ENCODE results near the gene CORO1C. TPM values are rescaled to one million over a fixed set of nuclear protein-coding genes. Genes with fewer than 3 reads are reported as not detected.

Gene CORO1C
- total RNA-seq, 1 donor from 2014 or later = 391 TPM

DNA sequence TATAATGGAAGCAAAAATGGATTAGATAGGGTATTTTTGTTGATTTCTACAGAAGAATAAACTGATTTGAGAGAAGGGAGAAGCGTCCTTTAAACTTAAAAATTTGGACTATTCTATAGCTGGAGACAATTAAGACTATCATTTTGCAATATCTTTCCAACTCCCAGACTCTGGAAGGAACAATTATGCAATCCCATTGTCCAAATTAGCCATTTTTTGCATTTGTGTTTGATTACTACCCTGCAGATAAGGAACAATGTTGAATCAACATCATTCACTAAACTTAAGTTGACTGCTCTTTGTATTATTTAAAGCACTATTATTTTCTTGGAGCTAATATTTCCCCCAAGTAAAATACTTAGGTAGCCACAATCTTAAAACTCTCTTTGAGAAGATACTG lies 62.8 kb downstream of the CORO1C start:
- Histone ChIP-seq H3K27me3 (ENCODE audit: insufficient read depth, low read length) (no peaks in the 10 kb centered on the region), H3K9me3 (ENCODE audit: insufficient read depth, low read depth, low read length) (no peaks in the 10 kb centered on the region), H2AFZ (ENCODE audit: low read depth, low read length) (no peak overlapping the region), H3K36me3 (ENCODE audit: insufficient read depth, low read length) (peaks cover 20% of the 10 kb centered on the region), H4K20me1 (ENCODE audit: insufficient read depth, low read length) (peaks cover 72% of the 10 kb centered on the region), H3K4me2 (ENCODE audit: low read length) (no peak overlapping the region), H3K79me2 (ENCODE audit: insufficient read depth, low read length) (peaks cover 100% of the 10 kb centered on the region), H3K4me1 (ENCODE audit: insufficient read depth, low read length) (peaks cover 36% of the 10 kb centered on the region), H3K27ac (ENCODE audit: low read depth, low read length) (no peak overlapping the region), H3K9ac (ENCODE audit: low read length) (no peak overlapping the region), H3K4me3 (ENCODE audit: insufficient read depth, low read depth, low read length) (no peak overlapping the region)
- Mint-ChIP-seq H3K27me3 (ENCODE audit: low read depth, unreplicated experiment) (no peaks in the 10 kb centered on the region), H3K27ac (ENCODE audit: unreplicated experiment) (no peak overlapping the region), H3K4me1 (ENCODE audit: low read depth, unreplicated experiment) (peaks cover 59% of the 10 kb centered on the region), H3K9me3 (ENCODE audit: unreplicated experiment) (no peaks in the 10 kb centered on the region), H3K4me3 (ENCODE audit: unreplicated experiment) (no peak overlapping the region), H3K36me3 (ENCODE audit: low read depth, unreplicated experiment) (peaks cover 5% of the 10 kb centered on the region)
- TF ChIP-seq EZH2 (IDR thresholded peaks at IDR 0.05; ENCODE audit: insufficient read depth, low read length) = no peak
- TF ChIP-seq, protein P1, sequence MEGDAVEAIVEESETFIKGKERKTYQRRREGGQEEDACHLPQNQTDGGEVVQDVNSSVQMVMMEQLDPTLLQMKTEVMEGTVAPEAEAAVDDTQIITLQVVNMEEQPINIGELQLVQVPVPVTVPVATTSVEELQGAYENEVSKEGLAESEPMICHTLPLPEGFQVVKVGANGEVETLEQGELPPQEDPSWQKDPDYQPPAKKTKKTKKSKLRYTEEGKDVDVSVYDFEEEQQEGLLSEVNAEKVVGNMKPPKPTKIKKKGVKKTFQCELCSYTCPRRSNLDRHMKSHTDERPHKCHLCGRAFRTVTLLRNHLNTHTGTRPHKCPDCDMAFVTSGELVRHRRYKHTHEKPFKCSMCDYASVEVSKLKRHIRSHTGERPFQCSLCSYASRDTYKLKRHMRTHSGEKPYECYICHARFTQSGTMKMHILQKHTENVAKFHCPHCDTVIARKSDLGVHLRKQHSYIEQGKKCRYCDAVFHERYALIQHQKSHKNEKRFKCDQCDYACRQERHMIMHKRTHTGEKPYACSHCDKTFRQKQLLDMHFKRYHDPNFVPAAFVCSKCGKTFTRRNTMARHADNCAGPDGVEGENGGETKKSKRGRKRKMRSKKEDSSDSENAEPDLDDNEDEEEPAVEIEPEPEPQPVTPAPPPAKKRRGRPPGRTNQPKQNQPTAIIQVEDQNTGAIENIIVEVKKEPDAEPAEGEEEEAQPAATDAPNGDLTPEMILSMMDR (IDR thresholded peaks at IDR 0.05; ENCODE audit: insufficient read depth, low read depth, low read length) = no peak
- DNase-seq (ENCODE audit: low read depth) = no peak
- no peak for FAIRE-seq

DNA sequence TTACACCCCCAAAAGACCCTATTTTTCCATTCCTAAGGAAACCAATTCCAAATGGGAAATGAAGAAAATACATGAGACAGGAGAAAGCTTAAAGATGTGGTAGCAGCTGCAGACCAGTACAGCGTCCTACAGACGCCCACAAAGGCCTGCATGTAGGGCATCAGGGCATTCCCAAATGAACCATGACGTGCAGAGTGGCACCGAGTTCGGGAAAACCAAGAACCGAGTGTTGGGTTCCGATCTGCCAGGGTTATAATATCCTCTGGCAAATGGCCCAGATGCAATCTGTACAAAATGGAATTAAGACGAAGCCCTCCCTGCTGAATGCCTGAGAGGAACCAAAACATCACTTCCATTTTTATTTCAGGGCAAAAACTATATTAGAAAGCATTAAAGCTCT lies 63.3 kb downstream of the CORO1C start:
- H3K4me1 Mint-ChIP-seq (ENCODE audit: low read depth, unreplicated experiment) = peaks cover 63% of the 10 kb centered on the region
- Histone ChIP-seq H3K9ac (ENCODE audit: low read length) (no peak overlapping the region), H3K27me3 (ENCODE audit: insufficient read depth, low read length) (no peaks in the 10 kb centered on the region), H3K27ac (ENCODE audit: low read depth, low read length) (peak overlapping the region; percentile 74), H3K4me2 (ENCODE audit: low read length) (no peak overlapping the region), H2AFZ (ENCODE audit: low read depth, low read length) (no peak overlapping the region), H3K4me1 (ENCODE audit: insufficient read depth, low read length) (peaks cover 36% of the 10 kb centered on the region), H3K9me3 (ENCODE audit: insufficient read depth, low read depth, low read length) (no peaks in the 10 kb centered on the region), H3K79me2 (ENCODE audit: insufficient read depth, low read length) (peaks cover 100% of the 10 kb centered on the region), H3K4me3 (ENCODE audit: insufficient read depth, low read depth, low read length) (no peak overlapping the region), H4K20me1 (ENCODE audit: insufficient read depth, low read length) (peaks cover 72% of the 10 kb centered on the region), H3K36me3 (ENCODE audit: insufficient read depth, low read length) (peaks cover 20% of the 10 kb centered on the region)
- H3K4me3 Mint-ChIP-seq (ENCODE audit: unreplicated experiment) = no peak overlapping the region
- no peaks in the 10 kb centered on the region for H3K27me3 Mint-ChIP-seq (ENCODE audit: low read depth, unreplicated experiment)
- no peak overlapping the region for H3K27ac Mint-ChIP-seq (ENCODE audit: unreplicated experiment)
- FAIRE-seq = no peak
- DNase-seq (ENCODE audit: low read depth) = no peak
- TF ChIP-seq EZH2 (IDR thresholded peaks at IDR 0.05; ENCODE audit: insufficient read depth, low read length) = no peak
- TF ChIP-seq, protein P1 (IDR thresholded peaks at IDR 0.05; ENCODE audit: insufficient read depth, low read depth, low read length) = no peak
- peaks cover 8% of the 10 kb centered on the region for H3K36me3 Mint-ChIP-seq (ENCODE audit: low read depth, unreplicated experiment)
- no peaks in the 10 kb centered on the region for H3K9me3 Mint-ChIP-seq (ENCODE audit: unreplicated experiment)

DNA sequence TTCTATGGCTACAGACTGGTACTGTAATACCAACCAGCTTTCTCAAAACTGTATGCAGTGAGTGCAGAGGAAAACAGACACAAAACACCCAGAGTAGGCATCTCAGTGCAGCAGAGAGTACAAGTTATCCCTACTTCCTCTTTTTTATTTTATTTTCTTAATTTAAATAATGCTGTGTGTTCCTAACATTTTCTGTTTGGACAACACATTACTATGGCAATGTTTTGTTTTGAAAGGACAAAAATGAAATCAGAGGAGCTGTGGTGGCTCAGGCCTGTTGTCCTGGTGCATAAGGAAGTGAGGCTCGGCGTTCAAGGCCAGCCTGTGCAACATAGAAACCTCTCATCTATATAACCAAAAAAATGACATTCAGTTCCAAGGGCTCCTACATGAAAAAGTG lies 64.0 kb downstream of the CORO1C start:
- Mint-ChIP-seq H3K27me3 (ENCODE audit: low read depth, unreplicated experiment) (no peaks in the 10 kb centered on the region), H3K4me1 (ENCODE audit: low read depth, unreplicated experiment) (peaks cover 63% of the 10 kb centered on the region), H3K27ac (ENCODE audit: unreplicated experiment) (no peak overlapping the region), H3K36me3 (ENCODE audit: low read depth, unreplicated experiment) (peaks cover 8% of the 10 kb centered on the region), H3K4me3 (ENCODE audit: unreplicated experiment) (no peak overlapping the region), H3K9me3 (ENCODE audit: unreplicated experiment) (no peaks in the 10 kb centered on the region)
- Histone ChIP-seq H3K4me3 (ENCODE audit: insufficient read depth, low read depth, low read length) (no peak overlapping the region), H3K9ac (ENCODE audit: low read length) (peak overlapping the region; percentile 68), H3K27me3 (ENCODE audit: insufficient read depth, low read length) (no peaks in the 10 kb centered on the region), H3K79me2 (ENCODE audit: insufficient read depth, low read length) (peaks cover 100% of the 10 kb centered on the region), H3K36me3 (ENCODE audit: insufficient read depth, low read length) (peaks cover 13% of the 10 kb centered on the region), H2AFZ (ENCODE audit: low read depth, low read length) (no peak overlapping the region), H4K20me1 (ENCODE audit: insufficient read depth, low read length) (peaks cover 68% of the 10 kb centered on the region), H3K4me2 (ENCODE audit: low read length) (no peak overlapping the region), H3K4me1 (ENCODE audit: insufficient read depth, low read length) (peaks cover 36% of the 10 kb centered on the region), H3K27ac (ENCODE audit: low read depth, low read length) (peak overlapping the region; percentile 74), H3K9me3 (ENCODE audit: insufficient read depth, low read depth, low read length) (no peaks in the 10 kb centered on the region)
- no peak for FAIRE-seq
- DNase-seq (ENCODE audit: low read depth) = no peak
- TF ChIP-seq, protein P1 (IDR thresholded peaks at IDR 0.05; ENCODE audit: insufficient read depth, low read depth, low read length) = no peak
- no peak for TF ChIP-seq EZH2 (IDR thresholded peaks at IDR 0.05; ENCODE audit: insufficient read depth, low read length)

All from astrocyte (in vitro differentiated cells and primary cell).